ENCODE data around the gene ATP8A2.

DNA sequence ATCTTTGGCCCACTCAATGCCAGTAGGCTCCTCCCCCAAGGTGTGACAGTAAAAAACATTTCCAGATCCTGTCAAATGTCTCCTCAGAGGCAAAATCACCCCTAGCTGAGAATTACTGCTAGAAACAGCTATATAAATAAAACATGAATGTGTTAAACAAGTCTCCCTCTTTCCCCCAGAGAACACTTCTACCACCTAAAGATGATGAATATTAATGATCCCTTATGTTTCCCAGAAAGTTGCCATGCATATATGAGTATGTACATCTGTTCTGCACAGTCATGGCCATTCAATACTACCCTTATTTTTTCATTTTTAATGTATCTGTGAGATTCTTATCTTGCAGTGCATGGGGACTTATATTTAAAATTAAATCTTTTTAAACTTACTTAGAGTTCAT, 450.0 kb downstream of the ATP8A2 start:
- TF ChIP-seq, protein P1, sequence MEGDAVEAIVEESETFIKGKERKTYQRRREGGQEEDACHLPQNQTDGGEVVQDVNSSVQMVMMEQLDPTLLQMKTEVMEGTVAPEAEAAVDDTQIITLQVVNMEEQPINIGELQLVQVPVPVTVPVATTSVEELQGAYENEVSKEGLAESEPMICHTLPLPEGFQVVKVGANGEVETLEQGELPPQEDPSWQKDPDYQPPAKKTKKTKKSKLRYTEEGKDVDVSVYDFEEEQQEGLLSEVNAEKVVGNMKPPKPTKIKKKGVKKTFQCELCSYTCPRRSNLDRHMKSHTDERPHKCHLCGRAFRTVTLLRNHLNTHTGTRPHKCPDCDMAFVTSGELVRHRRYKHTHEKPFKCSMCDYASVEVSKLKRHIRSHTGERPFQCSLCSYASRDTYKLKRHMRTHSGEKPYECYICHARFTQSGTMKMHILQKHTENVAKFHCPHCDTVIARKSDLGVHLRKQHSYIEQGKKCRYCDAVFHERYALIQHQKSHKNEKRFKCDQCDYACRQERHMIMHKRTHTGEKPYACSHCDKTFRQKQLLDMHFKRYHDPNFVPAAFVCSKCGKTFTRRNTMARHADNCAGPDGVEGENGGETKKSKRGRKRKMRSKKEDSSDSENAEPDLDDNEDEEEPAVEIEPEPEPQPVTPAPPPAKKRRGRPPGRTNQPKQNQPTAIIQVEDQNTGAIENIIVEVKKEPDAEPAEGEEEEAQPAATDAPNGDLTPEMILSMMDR (IDR thresholded peaks at IDR 0.05) = no peak
- TF ChIP-seq POLR2A (IDR thresholded peaks at IDR 0.05) = no peak
